ENCODE data around the gene TYMP.

DNA sequence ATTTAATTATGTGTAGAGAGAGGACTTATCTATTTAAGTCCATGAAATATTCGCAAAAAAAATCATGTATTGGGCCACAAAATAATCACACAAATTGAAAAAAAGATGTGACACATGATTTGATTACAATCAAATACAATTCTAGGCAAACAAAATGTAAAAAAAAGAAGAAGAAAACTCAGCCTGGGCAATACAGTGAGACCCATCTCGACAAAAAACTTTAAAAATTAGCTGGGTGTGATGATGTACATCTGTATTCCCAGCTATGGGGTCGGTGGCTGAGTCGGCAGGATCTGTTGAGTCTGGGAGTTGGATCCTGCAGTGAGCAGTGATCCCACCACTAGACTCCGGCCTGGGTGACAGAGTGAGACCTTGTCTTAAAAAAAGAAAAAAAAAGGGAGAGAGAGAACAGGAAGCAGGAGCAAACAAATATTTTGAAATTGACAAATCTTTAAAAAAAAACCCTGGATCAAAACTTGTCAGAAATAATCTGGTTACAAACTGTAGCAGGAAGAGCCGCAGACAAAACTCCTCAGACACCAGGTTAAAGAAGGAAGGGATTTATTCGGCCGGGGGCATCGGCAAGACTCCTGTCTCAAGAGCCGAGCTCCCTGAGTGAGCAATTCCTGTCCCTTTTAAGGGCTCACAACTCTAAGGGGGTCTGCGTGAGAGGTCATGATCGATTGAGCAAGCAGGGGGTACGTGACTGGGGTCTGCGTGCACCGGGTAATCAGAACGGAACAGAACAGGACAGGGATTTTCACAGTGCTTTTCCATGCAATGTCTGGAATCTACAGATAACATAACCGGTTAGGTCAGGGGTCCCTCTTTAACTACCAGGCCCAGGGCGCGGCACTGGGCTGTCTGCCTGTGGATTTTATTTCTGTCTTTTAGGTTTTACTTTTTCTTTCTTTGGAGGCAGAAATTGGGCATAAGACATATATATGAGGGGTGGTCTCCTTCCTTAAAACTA lies 3.3 kb upstream of the TYMP start:
- TF ChIP-seq, protein P1, sequence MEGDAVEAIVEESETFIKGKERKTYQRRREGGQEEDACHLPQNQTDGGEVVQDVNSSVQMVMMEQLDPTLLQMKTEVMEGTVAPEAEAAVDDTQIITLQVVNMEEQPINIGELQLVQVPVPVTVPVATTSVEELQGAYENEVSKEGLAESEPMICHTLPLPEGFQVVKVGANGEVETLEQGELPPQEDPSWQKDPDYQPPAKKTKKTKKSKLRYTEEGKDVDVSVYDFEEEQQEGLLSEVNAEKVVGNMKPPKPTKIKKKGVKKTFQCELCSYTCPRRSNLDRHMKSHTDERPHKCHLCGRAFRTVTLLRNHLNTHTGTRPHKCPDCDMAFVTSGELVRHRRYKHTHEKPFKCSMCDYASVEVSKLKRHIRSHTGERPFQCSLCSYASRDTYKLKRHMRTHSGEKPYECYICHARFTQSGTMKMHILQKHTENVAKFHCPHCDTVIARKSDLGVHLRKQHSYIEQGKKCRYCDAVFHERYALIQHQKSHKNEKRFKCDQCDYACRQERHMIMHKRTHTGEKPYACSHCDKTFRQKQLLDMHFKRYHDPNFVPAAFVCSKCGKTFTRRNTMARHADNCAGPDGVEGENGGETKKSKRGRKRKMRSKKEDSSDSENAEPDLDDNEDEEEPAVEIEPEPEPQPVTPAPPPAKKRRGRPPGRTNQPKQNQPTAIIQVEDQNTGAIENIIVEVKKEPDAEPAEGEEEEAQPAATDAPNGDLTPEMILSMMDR (IDR thresholded peaks at IDR 0.05) = no peak
- TF ChIP-seq POLR2AphosphoS5 (IDR thresholded peaks at IDR 0.05) = no peak
